HepG2 (cell line): ENCODE measurements around the gene TNFRSF18. TPM values are rescaled to one million over a fixed set of nuclear protein-coding genes. Genes with fewer than 3 reads are reported as not detected.
A peak's percentile ranks its signal among the peaks of the same experiment; 100 is the strongest.

Experiments used
- AGO2 ChIP-seq: fragments of 200-400 bp; formaldehyde crosslinking; optimal IDR thresholded peaks from 2 replicates; pipeline ENCODE3; 2017; ENCODE audit warnings: mild to moderate bottlenecking, low read depth, low read length, moderate library complexity
- ARHGAP35 ChIP-seq: sonication (generic); formaldehyde crosslinking; IDR thresholded peaks from 2 replicates; pipeline ENCODE4 v1.9.0; 2022; ENCODE audit warnings: mild to moderate bottlenecking, inconsistent platforms, moderate library complexity, missing genetic modification reagents, borderline replicate concordance
- GATA4 ChIP-seq: sonication (generic); IDR thresholded peaks from 2 replicates; pipeline ENCODE4 v1.6.1; 2016; ENCODE audit warnings: antibody characterized with exemption, low read depth, borderline replicate concordance
- HOXA3 ChIP-seq: sonication (generic); formaldehyde crosslinking; IDR thresholded peaks from 2 replicates; pipeline ENCODE4 v1.5.0; 2020; ENCODE audit warnings: missing genetic modification reagents
- ISL2 ChIP-seq: sonication (generic); formaldehyde crosslinking; IDR thresholded peaks from 2 replicates; pipeline ENCODE4 v1.5.0; 2020; ENCODE audit warnings: missing genetic modification reagents
- KMT2B ChIP-seq: IDR thresholded peaks from 2 replicates; pipeline ENCODE4 v1.6.1; 2016; ENCODE audit warnings: missing genetic modification reagents, missing compliant biosample characterization
- PLRG1 ChIP-seq: fragments of 450-650 bp; conservative IDR thresholded peaks from 2 replicates; pipeline ENCODE4 v1.6.1; 2016
- POLR2G ChIP-seq: fragments of 200-400 bp; formaldehyde crosslinking; IDR thresholded peaks from 2 replicates; pipeline ENCODE4 v1.6.1; 2018; ENCODE audit warnings: mild to moderate bottlenecking, low read depth, low read length, moderate library complexity
- WIZ ChIP-seq: sonication (generic); formaldehyde crosslinking; IDR thresholded peaks from 2 replicates; pipeline ENCODE4 v1.5.1; 2020; ENCODE audit warnings: mild to moderate bottlenecking, missing genetic modification reagents
- ZC3H13 ChIP-seq: sonication (generic); formaldehyde crosslinking; IDR thresholded peaks from 2 replicates; pipeline ENCODE4 v1.8.1; 2023; ENCODE audit warnings: mild to moderate bottlenecking, missing genetic modification reagents, moderate library complexity
- ZNF12 ChIP-seq: sonication (generic); formaldehyde crosslinking; IDR thresholded peaks from 2 replicates; pipeline ENCODE4 v1.5.0; 2020; ENCODE audit warnings: missing genetic modification reagents
- ZNF20 ChIP-seq: sonication (generic); formaldehyde crosslinking; IDR thresholded peaks from 2 replicates; pipeline ENCODE4 v1.4.0; 2020; ENCODE audit warnings: mild to moderate bottlenecking, moderate library complexity, missing genetic modification reagents
- ZNF292 ChIP-seq: sonication (generic); formaldehyde crosslinking; IDR thresholded peaks from 2 replicates; pipeline ENCODE4 v1.8.1; 2022; ENCODE audit warnings: mild to moderate bottlenecking, low read depth, missing genetic modification reagents, borderline replicate concordance
- ZNF496 ChIP-seq: sonication (generic); formaldehyde crosslinking; IDR thresholded peaks from 2 replicates; pipeline ENCODE4 v1.8.1; 2023; ENCODE audit warnings: mild to moderate bottlenecking, moderate library complexity, missing genetic modification reagents; ENCODE audit not compliant: insufficient replicate concordance
- ZNF546 ChIP-seq: sonication (generic); formaldehyde crosslinking; conservative IDR thresholded peaks from 2 replicates; pipeline ENCODE4 v1.8.1; 2023; ENCODE audit warnings: mild to moderate bottlenecking, missing genetic modification reagents
- ZNF564 ChIP-seq: sonication (generic); formaldehyde crosslinking; IDR thresholded peaks from 2 replicates; pipeline ENCODE4 v1.8.1; 2023; ENCODE audit warnings: mild to moderate bottlenecking, missing genetic modification reagents
- ZNF761 ChIP-seq: sonication (generic); formaldehyde crosslinking; conservative IDR thresholded peaks from 2 replicates; pipeline ENCODE4 v1.4.0; 2020; ENCODE audit warnings: mild to moderate bottlenecking, missing genetic modification reagents
- ZNF777 ChIP-seq: sonication (generic); formaldehyde crosslinking; IDR thresholded peaks from 2 replicates; pipeline ENCODE4 v1.4.0; 2020; ENCODE audit warnings: missing genetic modification reagents
- polyA plus RNA-seq, 8 experiments: library from polyadenylated mRNA; depleted of rRNA in 3 of 8; stranded (reverse) in 7 of 8; unstranded in 1 of 8; fragments of >200 nt; fragmentation: Illumina TruSeq in 4 of 8; extraction: Trizol in 4 of 8; gene quantifications; 2 replicates each; pipeline versions ENCODE4 v1.2.1 to v1.2.3, GENCODE V29; 2011 to 2016; ENCODE audit warnings: low read depth in 4 of 8, missing spikeins in 1 of 8, mixed read lengths in 1 of 8; ENCODE audit not compliant: insufficient read depth in 1 of 8
- total RNA-seq, 5 experiments: library from RNA; depleted of rRNA; stranded (reverse); fragments of >200 nt; fragmentation: Illumina TruSeq; extraction: Trizol; gene quantifications; 2 replicates each; pipeline ENCODE4 v1.2.3, GENCODE V29; 2016; ENCODE audit warnings: low read depth in 1 of 5
- TF ChIP-seq, protein P1 (sequence below): sonication (generic); formaldehyde crosslinking; IDR thresholded peaks from 2 replicates; pipeline ENCODE4 v1.5.0; 2020; ENCODE audit warnings: mild to moderate bottlenecking, missing genetic modification reagents, borderline replicate concordance
- TF ChIP-seq, protein P2 (sequence below): sonication (generic); formaldehyde crosslinking; IDR thresholded peaks from 2 replicates; pipeline ENCODE4 v1.4.0; 2020; ENCODE audit warnings: low read depth, mild to moderate bottlenecking, missing genetic modification reagents
- TF ChIP-seq, protein P3 (sequence below): sonication (generic); IDR thresholded peaks from 2 replicates; pipeline ENCODE4 v1.6.1; 2016; ENCODE audit warnings: low read depth, borderline replicate concordance
- TF ChIP-seq, protein P4 (sequence below): sonication (generic); formaldehyde crosslinking; IDR thresholded peaks from 2 replicates; pipeline ENCODE4 v1.5.0; 2020; ENCODE audit warnings: missing genetic modification reagents

The TNFRSF18 gene
- total and polyA plus RNA-seq, 2 of the 13 experiments (the other 11 are each of a cell fraction or from before 2014, with no cell fraction given) = not detected

DNA sequence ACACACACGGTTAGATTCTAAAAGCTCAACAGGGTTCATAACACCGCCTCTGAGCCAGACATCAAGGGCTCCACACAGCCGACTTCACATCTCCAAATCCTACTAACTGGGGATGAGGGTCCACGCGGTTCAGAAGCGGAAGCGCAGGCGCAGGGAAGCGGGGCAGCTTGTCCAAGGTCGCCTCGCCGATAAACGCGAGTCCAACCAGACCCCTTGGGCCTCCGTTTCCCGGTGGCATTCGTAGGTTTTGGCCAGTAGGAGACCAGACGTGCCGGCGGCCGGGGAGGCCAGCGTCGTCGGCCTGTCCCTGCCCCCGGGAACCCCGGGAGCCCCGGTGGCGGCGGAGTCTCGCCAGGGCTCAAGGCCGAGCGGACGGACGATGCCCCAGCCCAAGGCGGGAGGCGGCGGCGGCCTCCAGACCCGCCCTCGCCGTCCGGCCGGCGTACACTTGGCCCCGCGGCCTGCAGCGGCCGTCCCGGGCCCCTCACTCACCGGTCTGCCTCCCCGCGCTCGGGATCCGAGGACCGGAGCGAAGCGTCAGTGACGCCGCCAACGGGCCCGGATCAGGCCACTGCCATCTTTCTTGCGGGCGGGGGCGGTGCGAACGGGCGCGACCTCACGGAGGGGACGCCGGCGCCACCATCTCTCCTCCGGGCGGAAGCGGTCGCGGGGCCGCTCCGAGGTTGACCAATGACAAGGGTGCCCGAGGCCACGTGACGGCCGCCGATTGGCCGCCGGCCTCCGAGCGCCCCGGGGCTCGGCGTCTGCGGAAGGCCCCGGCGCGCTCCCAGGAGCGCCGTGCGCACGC lies 25.2 kb upstream of the TNFRSF18 start, which contains the start of gene SDF4 (continued):
- TF ChIP-seq, protein P1, sequence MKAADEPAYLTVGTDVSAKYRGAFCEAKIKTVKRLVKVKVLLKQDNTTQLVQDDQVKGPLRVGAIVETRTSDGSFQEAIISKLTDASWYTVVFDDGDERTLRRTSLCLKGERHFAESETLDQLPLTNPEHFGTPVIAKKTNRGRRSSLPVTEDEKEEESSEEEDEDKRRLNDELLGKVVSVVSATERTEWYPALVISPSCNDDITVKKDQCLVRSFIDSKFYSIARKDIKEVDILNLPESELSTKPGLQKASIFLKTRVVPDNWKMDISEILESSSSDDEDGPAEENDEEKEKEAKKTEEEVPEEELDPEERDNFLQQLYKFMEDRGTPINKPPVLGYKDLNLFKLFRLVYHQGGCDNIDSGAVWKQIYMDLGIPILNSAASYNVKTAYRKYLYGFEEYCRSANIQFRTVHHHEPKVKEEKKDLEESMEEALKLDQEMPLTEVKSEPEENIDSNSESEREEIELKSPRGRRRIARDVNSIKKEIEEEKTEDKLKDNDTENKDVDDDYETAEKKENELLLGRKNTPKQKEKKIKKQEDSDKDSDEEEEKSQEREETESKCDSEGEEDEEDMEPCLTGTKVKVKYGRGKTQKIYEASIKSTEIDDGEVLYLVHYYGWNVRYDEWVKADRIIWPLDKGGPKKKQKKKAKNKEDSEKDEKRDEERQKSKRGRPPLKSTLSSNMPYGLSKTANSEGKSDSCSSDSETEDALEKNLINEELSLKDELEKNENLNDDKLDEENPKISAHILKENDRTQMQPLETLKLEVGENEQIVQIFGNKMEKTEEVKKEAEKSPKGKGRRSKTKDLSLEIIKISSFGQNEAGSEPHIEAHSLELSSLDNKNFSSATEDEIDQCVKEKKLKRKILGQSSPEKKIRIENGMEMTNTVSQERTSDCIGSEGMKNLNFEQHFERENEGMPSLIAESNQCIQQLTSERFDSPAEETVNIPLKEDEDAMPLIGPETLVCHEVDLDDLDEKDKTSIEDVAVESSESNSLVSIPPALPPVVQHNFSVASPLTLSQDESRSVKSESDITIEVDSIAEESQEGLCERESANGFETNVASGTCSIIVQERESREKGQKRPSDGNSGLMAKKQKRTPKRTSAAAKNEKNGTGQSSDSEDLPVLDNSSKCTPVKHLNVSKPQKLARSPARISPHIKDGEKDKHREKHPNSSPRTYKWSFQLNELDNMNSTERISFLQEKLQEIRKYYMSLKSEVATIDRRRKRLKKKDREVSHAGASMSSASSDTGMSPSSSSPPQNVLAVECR (CRISPR knock-in tag) = peak; percentile 84; the same call in 1 of the 2 replicates
- TF ChIP-seq ZNF777 (CRISPR knock-in tag) (0 out of 2 replicates have a peak, but pooled peaks have one; percentile 55), ZNF12 (CRISPR knock-in tag) (0 out of 2 replicates have a peak, but pooled peaks have one; percentile 9), WIZ (CRISPR knock-in tag) (no peak), ZNF564 (CRISPR knock-in tag) (peak; percentile 79; the same call in 1 of the 2 replicates), ZC3H13 (peak; percentile 99), AGO2 (peak; percentile 95), ZNF546 (CRISPR knock-in tag) (no peak; the same call in 1 of the 2 replicates), ZNF20 (CRISPR knock-in tag) (no peak), POLR2G (peak; percentile 91), ARHGAP35 (CRISPR knock-in tag) (peak; percentile 82; the same call in 1 of the 2 replicates), HOXA3 (CRISPR knock-in tag) (peak; percentile 100), ZNF292 (CRISPR knock-in tag) (no peak), ZNF761 (CRISPR knock-in tag) (no peak), KMT2B (CRISPR knock-in tag) (peak; percentile 66; the same call in 1 of the 2 replicates), ZNF496 (CRISPR knock-in tag) (no peak), GATA4 (peak; percentile 62; the same call in 1 of the 2 replicates), ISL2 (CRISPR knock-in tag) (no peak), PLRG1 (no peak)
- TF ChIP-seq, protein P2, sequence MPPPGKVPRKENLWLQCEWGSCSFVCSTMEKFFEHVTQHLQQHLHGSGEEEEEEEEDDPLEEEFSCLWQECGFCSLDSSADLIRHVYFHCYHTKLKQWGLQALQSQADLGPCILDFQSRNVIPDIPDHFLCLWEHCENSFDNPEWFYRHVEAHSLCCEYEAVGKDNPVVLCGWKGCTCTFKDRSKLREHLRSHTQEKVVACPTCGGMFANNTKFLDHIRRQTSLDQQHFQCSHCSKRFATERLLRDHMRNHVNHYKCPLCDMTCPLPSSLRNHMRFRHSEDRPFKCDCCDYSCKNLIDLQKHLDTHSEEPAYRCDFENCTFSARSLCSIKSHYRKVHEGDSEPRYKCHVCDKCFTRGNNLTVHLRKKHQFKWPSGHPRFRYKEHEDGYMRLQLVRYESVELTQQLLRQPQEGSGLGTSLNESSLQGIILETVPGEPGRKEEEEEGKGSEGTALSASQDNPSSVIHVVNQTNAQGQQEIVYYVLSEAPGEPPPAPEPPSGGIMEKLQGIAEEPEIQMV (CRISPR knock-in tag) = peak; percentile 69; the same call in 1 of the 2 replicates
- TF ChIP-seq, protein P3, sequence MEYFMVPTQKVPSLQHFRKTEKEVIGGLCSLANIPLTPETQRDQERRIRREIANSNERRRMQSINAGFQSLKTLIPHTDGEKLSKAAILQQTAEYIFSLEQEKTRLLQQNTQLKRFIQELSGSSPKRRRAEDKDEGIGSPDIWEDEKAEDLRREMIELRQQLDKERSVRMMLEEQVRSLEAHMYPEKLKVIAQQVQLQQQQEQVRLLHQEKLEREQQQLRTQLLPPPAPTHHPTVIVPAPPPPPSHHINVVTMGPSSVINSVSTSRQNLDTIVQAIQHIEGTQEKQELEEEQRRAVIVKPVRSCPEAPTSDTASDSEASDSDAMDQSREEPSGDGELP = no peak
- TF ChIP-seq, protein P4, sequence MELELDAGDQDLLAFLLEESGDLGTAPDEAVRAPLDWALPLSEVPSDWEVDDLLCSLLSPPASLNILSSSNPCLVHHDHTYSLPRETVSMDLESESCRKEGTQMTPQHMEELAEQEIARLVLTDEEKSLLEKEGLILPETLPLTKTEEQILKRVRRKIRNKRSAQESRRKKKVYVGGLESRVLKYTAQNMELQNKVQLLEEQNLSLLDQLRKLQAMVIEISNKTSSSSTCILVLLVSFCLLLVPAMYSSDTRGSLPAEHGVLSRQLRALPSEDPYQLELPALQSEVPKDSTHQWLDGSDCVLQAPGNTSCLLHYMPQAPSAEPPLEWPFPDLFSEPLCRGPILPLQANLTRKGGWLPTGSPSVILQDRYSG (CRISPR knock-in tag) = no peak
